HG02885 (cell line): ENCODE data around the gene IRX4.

Source experiments
- ATAC-seq: cut with Tn5 transposase; IDR thresholded peaks from one replicate; pipeline ENCODE4 v1.9.1; 2021; ENCODE audit warnings: mild to moderate bottlenecking; ENCODE audit not compliant: unreplicated experiment, poor library complexity

The IRX4 gene

DNA sequence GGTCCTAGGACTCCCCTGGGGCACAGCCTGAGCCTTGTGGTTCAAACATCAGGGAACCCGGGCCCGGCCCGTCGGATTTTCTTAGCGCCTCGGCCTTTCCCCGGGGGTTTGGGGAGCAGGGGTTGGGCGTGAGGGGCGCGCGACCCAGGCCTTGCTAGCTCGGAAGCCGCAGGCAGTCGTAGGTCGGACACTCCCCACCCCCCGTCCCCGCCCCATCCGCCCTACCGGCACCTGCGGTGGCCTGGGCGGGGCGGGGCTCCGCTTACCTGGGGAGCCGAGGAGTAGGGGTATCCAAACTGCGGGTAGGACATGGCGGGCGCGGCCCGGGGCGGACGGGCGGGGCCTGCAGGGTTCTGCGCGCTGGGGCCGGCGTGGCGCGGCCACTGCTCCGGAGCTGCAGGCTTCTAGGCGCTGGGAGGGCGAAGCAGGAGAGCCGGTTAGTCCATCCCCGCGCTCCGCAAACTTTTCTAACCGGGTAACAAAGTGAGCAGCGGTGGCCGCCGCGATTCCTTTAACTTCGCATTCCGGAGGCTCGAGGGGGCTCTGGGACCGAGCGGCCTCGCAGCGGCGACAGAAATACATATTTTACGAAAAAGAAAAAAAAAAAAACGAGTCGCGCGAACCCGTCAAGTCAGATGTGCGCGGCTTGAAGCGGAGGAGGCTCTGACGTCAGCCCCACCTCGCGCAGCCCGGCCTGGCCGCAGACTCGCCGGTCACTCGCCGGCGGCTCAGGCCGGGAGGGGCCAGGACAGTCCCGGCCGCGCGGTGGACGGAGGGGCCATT, at the start of gene IRX4:
TSS of gene IRX4 (minus strand) at position 589 of the 783 bp plus-strand sequence. CDS start at position 311, 278 bp downstream.
- no peak for ATAC-seq

DNA sequence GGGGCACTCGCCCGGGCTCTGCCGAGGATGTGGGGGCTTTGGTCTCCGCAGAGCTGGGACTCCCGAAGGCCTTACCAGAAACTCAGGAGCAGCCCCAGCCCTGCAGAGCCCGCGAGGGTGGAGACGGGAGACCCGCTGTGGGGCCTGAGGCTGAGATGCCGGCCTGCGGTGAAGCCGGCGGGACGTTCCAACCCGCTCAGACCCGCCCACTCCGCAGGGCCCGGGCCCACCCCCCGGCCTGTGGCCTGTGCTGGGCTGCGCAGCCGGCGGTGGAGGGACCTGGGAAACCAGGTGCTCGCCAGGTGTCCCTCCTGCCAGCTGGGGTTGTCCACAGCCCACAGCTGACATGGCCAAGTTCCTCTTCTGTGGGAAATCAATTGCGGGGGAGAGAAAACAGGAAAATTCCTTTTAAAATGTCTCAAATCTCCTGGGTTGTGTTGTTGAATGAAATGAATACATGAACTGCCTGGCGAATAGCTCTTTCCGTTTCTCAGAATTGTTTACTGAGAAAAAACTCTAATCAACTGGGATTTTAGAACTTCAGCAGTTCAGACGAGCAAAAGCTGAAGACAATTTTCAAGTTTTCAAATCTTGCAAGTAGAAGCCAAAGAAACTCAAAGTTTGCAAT, 49.0 kb upstream of the IRX4 start:
- ATAC-seq: no peak

DNA sequence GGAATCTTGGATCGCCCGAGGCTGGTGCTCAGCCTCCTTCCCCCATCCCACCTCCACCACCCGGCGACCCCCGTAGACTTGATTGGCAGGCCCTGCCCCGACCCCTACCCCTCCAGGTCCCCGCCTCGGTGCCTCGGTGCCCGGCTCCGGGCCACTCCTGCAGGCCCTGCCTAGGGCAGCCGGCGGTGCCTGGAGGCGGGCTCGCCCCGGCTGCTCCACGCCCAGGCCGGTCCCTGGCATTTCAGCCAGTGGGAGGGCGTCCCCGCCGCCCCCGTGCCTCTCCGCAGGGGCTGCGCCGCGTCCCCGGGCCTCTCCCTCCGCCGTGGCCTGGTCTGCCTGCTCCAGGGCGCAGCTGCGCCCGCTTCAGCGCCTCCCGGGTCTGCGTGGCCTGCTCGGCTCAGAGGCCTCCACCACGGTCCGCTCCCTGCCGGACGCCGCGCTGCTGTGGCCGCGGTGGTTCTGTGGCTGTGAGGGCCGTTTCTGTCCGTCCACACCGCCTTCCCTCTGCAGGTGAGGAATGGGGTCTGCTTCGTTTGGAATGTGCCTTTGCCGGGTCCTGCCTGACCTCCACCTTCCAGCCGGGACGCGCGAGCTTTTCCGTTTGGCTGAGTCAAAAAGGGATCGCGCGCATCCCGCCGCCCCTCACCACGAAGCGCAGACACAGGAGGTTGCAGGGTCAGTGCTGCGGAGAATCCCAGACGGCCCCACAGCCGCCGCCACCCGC, 48.3 kb upstream of the IRX4 start:
- ATAC-seq: no peak

DNA sequence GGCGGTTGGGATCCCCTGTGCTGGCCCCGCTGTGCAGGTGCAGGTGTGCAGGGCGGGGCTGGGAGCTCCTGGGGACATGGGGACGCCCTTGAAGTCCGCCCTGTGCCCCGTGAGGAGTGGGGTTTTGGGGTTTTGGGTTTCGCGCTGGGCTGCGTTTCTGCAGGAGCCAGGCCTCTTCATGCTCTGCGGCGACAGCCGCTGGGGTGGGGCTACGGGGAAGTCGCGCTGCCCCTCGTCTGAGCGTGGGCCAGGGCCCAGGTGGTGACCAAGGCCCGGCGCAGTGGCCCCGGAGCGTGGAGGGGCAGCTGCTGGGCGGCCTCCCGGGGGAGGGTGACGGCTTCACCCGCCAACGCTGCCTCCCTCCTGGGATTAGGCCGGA, 47.8 kb upstream of the IRX4 start:
- ATAC-seq: no peak

DNA sequence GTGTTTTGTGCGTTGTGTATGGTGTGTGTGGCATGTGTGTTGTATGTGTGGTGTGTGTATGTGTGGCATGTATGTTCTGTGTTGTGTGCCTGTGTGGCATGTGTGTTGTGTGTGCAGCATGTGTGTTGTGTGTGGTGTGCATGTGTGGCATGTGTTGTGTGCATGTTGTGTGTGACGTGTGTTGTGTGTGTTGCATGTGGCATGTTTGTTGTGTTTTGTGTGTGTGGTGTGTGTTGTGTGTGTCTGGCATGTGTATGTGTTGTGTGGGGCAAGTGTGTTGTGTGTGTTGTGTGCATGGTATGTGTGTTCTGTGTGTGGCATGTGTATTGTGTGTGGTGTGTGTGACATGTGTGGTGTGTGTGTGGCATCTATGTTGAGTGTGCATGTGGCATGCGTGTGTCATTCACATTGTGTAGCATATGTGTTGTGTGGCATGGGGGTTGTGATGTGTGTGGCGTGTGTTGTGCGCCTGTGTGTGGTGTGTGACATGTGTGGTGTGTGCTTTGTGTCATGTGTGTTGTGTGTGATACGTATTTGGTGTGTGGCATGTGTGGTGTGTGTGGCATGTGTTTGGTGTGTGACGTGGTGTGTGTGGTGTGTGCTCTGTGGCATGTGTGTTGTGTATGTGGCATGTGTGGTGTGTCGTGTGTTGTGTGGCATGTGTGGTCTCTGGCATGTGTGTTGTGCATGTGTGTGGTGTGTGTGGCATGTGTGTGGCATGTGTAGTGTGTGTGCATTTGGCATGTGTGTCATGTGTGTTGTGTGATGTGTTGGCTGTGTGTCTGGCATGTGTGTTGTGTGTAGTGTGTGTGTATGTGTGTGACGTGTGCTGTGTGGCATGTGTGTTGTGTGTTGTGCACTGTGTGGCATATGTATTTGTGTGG, 46.6 kb upstream of the IRX4 start:
- no peak for ATAC-seq

DNA sequence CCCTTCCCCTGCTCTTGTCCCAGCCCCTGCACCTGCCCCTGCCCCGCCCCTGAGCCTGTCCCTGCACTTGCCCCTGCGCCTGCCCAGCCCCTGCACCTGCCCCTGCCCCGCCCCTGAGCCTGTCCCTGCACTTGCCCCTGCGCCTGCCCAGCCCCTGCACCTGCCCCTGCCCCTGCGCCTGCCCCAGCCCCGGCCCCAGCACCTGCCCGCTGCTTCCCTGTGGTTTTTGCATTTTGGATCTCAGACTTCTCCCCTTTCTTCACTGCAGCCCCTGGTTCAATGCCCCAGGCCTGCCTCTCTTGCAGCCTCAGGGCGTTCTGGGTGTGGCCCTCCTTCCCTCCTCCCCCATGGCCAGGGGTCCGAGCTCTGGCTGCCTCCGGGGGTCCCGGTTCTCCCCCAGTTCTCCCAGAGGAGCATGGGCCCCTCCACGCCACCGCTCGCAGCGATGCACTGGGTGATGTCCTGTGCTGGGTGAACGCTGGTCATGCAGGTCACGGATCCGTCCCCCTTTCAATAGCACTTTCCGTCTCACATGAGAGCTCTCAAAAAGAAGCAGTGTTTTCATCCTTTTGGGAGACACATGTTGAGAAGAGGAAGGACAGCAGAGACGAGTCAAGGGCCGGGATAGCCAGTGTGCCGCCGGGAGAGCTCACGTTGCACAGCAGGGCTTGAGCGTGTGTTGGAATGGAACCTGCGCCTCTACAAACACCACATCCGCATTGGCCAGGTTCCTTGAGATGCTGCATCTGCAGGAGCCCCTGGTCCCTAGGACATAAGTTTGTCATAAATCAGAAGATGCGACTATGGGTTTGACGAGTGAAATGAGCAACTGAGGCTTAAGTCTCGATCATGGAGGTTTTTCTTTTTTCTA, 44.0 kb upstream of the IRX4 start:
- ATAC-seq: no peak

DNA sequence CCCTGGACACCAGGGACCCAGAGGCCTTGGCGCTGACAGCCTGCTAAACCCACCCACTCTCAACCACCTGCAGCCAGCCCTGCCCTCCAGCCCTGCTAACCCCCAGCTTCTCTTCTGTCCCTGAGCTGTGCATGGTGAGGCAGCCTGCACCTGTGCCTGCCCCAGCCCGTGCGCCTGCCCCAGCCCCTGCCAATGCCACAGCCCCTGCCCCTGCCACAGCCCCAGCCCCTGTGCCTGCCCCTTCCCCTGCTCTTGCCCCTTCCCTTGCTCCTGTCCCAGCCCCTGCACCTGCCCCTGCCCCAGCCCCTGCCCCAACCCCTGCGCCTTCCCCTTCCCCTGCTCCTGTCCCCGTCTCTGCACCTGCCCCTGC, 43.3 kb upstream of the IRX4 start:
- ATAC-seq: no peak

DNA sequence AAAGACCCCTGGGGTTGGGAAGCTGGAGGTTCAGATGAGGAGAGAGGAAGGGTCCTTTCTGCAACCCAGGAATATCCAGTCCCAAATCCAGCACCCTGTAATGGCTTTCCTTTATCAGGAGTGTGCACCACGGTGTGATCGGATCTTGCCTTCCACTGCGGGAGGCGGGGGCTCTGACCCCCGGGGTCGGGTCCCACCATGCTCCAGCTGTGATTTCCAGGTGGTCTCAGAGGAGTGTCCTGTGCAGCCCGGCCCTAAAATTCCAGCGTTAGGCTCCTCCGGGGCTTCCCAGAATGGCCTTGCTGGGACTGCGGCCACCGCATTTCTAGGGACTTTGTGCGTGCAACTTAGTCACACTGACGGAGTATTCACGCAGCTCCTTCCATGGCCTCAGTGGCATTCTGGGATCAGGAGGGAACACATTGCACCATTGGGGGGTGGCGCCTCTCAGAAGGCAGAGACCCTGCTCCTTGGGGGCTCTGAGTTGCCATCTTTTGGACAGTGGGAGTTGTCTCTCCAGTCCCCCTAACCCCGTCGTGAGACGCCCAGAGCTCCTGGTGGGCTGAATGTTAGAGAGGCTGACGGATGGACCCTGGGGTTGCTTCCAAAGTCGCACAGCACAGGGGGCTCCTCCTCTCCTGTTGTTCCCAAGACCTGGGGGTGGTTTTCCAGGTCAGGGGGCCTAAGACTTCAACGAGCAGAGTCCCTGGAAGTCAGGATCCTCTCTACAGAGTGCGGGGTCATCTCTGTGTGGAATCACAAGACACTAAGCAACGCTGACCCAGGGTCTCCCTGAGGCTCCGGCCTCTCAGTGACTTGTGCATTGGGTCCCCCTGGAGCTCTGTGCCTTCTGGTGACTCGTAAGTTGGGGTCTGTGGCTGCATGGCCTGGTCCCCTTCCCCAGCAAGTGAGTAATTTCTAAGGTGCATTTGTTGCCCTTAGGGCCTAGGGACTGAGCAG, 42.7 kb upstream of the IRX4 start:
- no peak for ATAC-seq

DNA sequence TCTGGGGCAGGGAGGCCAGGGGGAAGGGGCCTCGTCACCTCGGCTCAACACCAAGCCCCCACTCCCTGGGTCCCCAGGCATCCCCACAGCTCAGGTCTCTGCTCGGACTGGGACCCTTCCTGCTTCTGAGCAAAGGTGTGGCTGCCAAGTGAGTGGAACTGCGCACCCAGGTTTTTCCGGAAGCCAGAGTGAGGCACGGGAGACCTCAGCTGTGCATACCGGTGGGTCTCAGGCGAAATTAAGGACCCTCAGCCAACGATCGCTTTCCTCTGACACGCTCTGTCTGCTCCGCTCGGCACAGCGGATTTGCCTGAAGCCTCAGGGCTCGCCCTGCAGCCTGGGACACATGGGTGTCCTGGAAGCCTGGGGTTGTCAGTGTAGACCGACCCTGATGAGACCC, 41.0 kb upstream of the IRX4 start:
- ATAC-seq: no peak

DNA sequence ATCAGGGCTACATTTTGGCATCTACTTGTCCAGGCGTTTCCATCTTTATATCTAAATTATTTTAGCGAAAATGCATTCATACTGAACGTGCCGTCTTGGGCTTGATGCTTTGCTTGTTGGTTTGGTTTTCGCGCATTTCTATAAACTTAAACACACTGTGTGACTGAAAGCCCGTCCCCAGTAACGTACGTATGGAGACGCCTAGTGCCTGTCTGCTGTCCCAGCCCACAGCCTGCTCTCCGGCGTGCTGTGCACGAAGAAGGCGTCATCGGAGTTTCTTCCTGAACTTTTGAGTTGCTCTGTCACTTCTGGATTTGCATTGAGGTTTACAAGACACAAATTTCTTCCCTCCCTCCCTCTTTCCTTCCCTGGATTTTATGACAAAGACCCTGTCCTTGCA, 40.6 kb upstream of the IRX4 start:
- ATAC-seq: no peak

DNA sequence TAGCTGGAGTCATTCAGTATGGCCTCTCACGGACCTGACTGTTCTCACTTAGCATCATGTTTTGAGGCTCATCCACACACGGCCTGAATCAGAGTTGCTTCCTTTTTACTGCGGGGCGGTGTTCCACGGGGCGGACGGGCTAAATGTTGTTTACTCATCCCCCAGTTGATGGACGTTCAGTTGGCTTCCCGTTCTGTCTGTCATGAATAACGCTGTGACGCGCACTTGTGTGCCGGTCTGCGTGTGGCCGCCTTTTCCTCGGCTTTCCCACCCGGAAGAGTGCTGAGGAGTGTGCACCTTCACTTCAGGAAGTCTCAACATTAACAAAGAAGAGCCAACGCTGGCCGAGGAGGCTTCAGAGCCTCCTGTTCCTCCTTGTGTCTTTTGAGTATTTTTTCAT, 39.0 kb upstream of the IRX4 start:
- no peak for ATAC-seq

DNA sequence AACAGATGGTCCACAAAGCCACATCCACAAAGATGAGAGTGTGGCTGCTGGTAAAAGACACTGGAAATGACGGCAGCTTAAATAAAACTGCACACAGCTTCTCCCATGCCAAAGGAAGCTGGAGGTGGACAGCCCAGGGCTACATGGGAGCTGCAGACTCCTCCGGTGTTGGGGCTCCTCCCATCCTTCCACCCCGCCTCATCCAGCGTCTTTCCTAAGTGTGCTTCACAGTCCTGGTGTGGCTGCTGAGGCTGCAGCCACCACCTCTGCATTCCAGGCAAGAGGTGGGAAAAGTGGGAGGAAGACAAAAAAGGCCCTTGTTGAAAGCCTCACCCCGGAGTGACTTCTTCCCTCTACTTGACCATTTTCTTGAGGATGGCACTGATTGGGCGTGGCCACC, 37.0 kb upstream of the IRX4 start:
- ATAC-seq: no peak

DNA sequence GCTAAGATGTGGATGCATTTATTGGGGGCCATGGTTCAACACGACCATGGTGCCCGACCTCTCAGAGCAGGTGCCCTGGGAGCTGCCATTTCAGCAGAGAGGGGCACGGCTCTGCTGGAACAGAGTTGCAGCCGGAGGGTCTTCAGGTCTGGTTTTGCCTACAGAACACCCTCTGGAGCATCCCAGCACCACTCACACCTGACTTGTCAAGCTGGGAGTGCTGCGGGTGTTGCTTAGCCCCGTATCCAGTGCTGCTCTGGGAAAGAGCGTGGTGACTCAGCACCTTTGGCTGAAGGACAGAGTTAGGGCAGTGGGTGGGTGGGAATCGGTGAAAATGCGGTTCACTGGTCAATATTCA, 36.5 kb upstream of the IRX4 start:
- ATAC-seq: no peak

DNA sequence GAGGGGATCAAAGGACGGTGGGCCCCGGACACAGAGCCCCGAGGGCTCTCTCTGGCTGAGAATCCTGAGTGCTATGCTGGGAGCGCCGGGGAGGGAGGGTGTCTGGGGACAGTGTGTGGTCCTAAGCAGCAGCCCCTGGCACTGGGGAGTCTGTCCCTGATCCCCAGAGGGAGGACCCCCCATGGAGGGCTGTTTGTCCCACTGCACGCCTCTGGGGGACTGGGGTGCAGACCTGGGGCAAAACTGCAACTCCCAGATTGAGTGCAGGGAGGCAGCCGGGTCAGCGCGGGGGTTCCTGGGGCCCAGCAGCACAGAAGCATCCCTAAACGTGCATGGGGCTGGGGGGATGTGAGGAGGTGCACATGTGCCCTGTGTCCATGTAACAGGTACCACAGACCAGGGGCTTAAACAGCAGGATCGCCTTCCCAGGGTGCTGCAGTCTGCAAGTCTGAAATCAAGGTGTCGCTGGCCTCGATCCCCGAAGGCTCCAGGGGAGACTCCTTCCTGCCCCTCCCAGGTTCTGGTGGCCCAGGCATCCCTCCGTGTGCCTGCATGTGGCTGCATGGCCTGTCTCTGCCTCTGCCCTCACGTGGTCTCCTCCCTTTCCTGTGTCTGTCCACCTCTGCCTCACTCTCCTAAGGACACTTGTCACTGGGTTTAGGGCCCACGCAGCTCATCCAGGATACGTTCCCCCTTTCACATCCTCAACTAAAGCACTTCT, 35.9 kb upstream of the IRX4 start:
- ATAC-seq: no peak

DNA sequence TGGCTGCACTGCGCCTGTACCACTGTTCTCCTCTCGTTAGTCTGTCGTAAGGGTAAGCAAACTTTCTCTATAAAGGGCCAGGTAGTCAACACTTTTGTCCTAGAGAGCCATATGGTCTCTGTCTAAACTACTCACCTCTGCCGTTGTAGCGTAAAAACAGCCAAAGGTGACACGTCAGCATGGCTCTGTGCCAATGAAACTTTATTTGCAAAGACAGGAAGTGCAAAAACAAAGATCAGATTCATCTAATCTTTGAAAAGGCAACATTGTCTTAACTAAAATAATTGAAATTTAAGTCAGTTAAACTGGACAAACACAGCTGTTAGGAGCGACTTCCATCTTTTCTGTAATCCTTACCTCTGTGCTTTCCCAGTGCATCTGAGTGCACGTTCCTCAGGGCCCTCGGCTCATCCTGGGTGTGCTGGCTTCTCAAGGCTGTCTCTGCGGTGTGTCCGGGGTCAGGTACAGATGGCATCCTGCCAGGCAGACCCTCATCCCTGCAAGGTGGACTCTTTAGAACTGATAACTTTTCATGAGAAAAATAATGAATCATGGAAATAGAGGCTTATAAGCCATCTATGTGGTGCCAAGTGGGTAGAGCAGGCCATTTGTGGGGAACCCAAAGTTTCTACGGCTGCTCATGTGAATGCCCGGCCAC, 35.2 kb upstream of the IRX4 start:
- ATAC-seq: no peak

DNA sequence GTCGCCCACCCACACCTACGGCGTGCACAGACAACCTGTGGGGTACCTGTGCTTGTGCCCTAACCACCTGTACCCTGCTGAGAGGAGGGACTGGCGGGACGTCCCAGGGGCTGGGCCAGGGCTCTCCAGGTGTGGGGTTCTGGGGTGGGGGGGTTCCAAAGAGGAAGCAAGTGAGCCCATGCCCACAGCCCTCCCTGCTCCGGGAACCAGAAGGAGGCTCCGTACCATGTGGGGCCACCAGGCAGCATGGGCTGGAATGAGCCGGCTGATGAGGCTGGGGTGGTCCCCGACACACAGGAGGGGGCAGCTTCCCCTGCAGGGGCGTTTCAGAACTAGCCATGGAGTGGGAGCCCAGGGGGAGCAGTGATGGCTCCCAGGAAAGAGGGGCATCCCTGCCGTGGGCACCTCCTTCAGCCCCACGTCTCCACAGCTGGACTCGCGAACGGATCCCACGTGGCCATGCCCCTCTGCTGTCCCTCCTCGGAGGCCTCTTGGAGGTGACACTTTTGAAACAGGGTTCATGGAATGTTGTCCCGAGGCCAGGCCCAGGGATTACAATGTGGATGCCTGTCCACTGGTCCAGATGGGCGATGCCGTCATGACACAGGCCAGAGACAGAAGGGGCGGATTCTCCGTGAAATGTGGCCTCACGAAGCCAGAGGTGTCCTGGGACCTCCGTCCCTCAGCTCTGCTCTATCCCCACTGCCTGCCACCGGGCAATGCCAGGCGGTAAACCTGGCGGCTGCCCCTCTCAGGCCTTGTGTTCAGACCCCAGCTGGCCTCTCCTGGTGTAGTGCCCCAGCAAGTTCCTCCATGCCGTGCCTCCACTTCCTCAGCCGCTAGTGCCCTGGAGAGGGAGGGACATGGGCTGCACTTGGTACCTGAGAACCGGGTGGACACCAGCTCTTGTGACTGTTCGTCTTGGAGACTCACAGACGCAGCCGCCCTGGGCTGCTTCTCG, 33.6 kb upstream of the IRX4 start:
- no peak for ATAC-seq
